ENCODE measurements around the gene SLC6A6. TPM values are rescaled to one million over a fixed set of nuclear protein-coding genes. Genes with fewer than 3 reads are reported as not detected.

SLC6A6 gene
- total RNA-seq, 4 donors from 2014 or later = 34.4 to 166 (median 55.2) TPM

DNA sequence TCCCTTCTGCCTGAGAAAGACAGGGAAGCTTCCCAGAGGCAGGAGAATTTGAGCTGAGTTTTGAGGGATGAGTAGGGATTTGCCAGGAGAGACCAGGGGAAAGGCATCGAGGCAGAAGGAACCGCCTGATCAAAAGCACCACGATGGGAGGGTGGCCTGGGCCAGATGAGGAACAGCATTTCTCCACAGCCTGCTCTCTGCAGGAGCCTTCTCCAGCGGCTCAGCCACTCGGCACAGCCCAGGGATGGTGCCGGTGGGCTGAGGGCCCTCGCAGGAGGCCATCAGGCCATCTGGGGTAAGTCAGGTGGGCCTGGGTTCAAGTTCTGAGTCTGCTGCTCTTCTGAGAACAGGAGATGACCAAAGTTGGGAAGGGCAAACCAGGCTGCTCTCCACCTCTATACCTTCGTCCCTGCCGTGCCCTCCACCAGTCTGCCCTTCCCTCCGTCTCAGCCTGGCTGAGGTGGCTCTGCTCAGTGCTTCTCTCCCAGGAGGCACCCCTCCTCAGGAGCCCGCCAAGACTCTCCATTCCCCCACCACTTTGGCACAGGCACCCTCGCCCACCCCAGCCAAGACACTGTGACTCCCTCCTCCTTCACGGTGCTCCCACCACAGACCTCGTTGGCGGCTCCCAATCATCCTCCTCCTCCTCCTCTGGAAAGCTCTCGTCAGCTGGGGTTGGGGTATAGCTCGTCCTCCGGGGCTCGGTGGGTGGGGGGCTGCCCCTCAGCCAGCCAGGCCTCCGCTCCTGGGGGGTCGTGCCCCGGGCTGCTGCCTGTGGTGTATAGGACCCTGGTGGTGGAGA is 102.8 kb downstream of the SLC6A6 start:
- TF ChIP-seq, protein P1, sequence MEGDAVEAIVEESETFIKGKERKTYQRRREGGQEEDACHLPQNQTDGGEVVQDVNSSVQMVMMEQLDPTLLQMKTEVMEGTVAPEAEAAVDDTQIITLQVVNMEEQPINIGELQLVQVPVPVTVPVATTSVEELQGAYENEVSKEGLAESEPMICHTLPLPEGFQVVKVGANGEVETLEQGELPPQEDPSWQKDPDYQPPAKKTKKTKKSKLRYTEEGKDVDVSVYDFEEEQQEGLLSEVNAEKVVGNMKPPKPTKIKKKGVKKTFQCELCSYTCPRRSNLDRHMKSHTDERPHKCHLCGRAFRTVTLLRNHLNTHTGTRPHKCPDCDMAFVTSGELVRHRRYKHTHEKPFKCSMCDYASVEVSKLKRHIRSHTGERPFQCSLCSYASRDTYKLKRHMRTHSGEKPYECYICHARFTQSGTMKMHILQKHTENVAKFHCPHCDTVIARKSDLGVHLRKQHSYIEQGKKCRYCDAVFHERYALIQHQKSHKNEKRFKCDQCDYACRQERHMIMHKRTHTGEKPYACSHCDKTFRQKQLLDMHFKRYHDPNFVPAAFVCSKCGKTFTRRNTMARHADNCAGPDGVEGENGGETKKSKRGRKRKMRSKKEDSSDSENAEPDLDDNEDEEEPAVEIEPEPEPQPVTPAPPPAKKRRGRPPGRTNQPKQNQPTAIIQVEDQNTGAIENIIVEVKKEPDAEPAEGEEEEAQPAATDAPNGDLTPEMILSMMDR (IDR thresholded peaks at IDR 0.05) = no peak
- TF ChIP-seq POLR2A (IDR thresholded peaks at IDR 0.05) = no peak
- 79 to 82% methylated on average over 18 of the region's 22 CpGs for WGBS, 2 donors
- no peak overlapping the region for H3K4me3 ChIP-seq (ENCODE audit: low read depth, poor library complexity, severe bottlenecking)
- no peak for DNase-seq (ENCODE audit: low spot score in 2 of 2)
- intact Hi-C loops (cut with DNase I; ENCODE audit: low total_unique reads) = no loop called here

DNA sequence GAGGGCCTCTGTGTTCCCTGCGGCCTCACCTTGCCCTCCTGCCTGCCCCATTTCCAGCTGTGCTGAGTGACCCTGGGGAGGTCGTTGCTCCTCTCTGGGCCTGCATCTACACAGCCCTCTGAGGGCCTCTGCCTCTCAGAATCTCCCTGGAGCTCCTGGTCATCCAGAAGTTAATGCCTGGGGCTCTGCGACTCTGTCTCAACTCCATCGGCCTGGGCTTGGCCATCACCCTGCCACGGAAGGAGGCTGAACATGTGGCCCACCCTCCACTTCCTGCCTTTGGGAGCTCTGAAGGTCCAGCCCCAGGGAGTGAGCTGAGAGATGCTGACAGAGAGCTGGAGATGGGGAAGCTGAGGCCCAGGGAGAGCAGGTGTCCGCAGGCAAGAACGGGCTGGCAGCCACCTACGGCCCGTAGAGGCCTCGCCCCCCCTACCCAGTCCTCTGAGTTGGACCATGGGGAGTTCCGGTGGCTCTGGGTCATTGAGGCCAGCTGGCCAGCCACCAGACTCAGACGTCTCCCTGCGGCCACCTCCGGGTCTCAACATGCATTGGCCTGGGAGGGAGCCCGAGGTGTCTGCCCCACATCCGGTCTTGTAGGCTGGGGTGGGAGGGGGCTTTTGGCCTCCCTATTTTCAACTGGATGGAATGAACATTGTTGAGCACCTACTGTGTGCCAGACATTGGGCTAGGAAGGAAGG is 103.5 kb downstream of the SLC6A6 start:
- DNase-seq (ENCODE audit: low spot score in 2 of 2) = peak in 1 of 2 donors; percentile 76
- 77 to 88% methylated on average over 13 to 14 of the region's 16 CpGs for WGBS, 2 donors
- H3K4me3 ChIP-seq (ENCODE audit: low read depth, poor library complexity, severe bottlenecking) = no peak overlapping the region
- TF ChIP-seq POLR2A (IDR thresholded peaks at IDR 0.05) = no peak
- TF ChIP-seq, protein P1 (IDR thresholded peaks at IDR 0.05) = no peak
- intact Hi-C loops (cut with DNase I; ENCODE audit: low total_unique reads) = no loop called here

DNA sequence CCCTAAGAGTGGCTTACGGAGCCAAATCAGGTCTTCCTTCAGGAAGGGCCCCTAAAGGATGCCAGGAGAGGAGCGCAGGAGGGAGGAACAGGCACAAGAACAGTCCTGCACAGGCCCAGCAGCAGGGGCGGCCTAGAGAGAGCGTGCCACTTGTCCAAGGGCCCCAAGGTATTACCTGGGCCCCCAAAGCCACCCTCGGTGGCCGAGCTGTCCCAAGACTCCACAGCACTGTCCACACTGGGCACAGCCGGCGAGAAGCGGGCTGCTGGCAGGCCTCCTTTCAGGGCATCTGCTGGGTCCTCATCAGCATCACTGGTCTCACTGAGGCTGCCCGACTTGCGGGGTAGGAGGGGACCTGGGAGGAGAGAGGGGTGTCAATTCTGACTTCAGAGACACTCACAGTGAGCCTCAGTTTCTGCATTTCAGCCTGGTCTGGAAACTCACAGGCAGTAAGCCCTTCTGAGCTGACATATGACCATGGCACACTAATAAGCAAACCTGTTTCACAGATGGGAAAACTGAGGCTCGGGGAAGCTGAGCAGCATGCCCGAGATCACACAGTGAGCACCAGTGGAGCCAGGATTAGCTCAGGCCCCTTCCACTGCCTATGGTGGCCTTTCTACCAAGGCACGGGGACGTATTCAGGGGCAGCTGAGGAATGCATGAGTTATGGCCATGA is 104.4 kb downstream of the SLC6A6 start:
- 91 to 94% methylated on average over 11 to 15 of the region's 15 CpGs for WGBS, 2 donors
- no peak for TF ChIP-seq POLR2A (IDR thresholded peaks at IDR 0.05)
- TF ChIP-seq, protein P1 (IDR thresholded peaks at IDR 0.05) = no peak
- intact Hi-C loops (cut with DNase I; ENCODE audit: low total_unique reads) = no loop called here
- peak in 1 of 2 donors; percentile 57 for DNase-seq (ENCODE audit: low spot score in 2 of 2)
- H3K4me3 ChIP-seq (ENCODE audit: low read depth, poor library complexity, severe bottlenecking) = no peak overlapping the region

DNA sequence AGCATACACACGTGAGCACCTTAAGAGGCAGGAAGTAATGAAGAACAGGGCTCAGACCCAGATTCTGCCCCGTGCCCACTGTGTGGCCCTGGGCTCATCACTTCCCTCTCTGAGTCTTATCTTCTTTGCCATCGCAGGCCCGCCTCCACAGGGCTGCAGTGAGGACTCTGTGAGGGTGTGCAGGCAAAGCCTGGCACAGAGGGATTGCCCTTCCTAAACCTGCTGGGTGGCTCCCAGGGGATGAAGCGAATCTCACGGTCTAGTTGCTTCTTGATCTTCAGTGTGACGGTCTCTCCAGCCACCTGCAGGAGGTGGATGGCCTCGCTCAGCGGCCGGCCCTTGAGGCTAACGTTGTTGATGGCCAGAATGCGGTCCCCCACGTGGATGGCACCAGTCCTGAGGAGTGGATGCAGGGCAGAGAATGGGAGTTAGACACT is 104.9 kb downstream of the SLC6A6 start:
- intact Hi-C loops (cut with DNase I; ENCODE audit: low total_unique reads) = no loop called here
- TF ChIP-seq POLR2A (IDR thresholded peaks at IDR 0.05) = no peak
- TF ChIP-seq, protein P1 (IDR thresholded peaks at IDR 0.05) = no peak
- WGBS, 2 donors = 71 to 74% methylated on average over 13 of the region's 13 CpGs
- DNase-seq (ENCODE audit: low spot score in 2 of 2) = peak in 1 of 2 donors; percentile 64
- no peak overlapping the region for H3K4me3 ChIP-seq (ENCODE audit: low read depth, poor library complexity, severe bottlenecking)

DNA sequence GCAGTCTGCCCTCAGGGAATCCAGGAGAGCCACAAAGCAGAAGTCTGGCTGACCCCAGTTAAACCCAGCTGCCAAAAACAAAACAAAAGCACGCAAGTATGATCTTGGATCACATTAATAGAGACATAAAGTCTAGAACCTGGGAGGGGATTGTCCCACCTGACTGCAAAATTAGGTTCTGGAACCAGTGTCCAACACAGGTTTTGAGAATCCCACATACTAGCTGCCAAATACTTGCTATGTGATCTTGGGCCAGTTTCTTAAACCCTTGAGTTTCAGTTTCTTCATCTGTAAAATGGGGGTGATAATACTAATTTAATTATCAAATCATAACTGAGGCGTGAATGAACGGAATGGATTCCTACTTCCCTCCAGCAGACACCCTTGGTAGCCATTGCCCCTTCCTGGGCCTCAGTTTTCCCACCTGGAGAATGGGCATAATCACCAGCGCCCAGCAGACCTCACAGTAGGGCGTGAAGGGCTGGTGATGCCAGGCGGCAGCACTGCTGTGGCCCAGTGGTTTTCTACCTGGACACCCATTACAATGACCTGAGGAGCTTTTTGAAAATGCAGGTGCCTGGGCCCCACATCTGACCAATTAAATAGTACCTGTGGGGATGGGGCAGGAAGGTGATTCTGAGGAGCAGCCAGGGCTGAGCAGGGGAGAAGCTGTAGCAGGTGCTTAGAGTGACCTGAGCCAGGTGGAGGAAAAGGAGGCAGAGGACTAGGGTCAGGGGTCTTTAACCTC is 105.5 kb downstream of the SLC6A6 start:
- H3K4me3 ChIP-seq (ENCODE audit: low read depth, poor library complexity, severe bottlenecking) = no peak overlapping the region
- intact Hi-C loops (cut with DNase I; ENCODE audit: low total_unique reads) = loop anchor here (2.0 kb wide), 1 partner anchor 41 kb away; no protein-coding TSS in a partner anchor
- peak in 1 of 2 donors; percentile 58 for DNase-seq (ENCODE audit: low spot score in 2 of 2)
- WGBS, 2 donors = 87 to 96% methylated on average over 6 of the region's 6 CpGs
- TF ChIP-seq POLR2A (IDR thresholded peaks at IDR 0.05) = no peak
- TF ChIP-seq, protein P1 (IDR thresholded peaks at IDR 0.05) = no peak

All from lower leg skin (tissue), 4 donors.